A549 (cell line): ENCODE results near the gene PTPRD. TPM values are rescaled to one million over a fixed set of nuclear protein-coding genes. Genes with fewer than 3 reads are reported as not detected.

Source experiments
- ATAC-seq, 2 experiments: fragments of 200-7000 bp in 1 of 2; fragments of >200 bp in 1 of 2; cut with Nextera tagmentation in 1 of 2; cut with Tn5 transposase in 1 of 2; 3 replicates each; pipeline versions ENCODE4 v1.8.0 to v1.9.1; 2018 to 2020; ENCODE audit warnings: mild to moderate bottlenecking in 1 of 2, moderate library complexity in 1 of 2
- CTCF ChIA-PET: fragments of 300-600 bp; sonication (Branson Sonifier 250); formaldehyde crosslinking; extraction: SDS; loops from one replicate; lab custom pipeline; 2021; ENCODE audit warnings: antibody characterized with exemption, inconsistent platforms; lab: Yijun Ruan, JAX
- POLR2A ChIA-PET: fragments of 350-600 bp; formaldehyde crosslinking; extraction: SDS; loops from one replicate; lab custom pipeline; 2021; ENCODE audit warnings: antibody characterized with exemption, inconsistent platforms; lab: Yijun Ruan, JAX
- DNase-seq, 2 experiments: peaks; one replicate each; pipeline versions ENCODE4 v3.0.0 to v3.0.0-alpha.2; 2011 to 2016; ENCODE audit warnings: low read depth in 1 of 2, low spot score in 1 of 2
- FAIRE-seq: peaks from 2 replicates; lab custom pipeline; 2011; peaks lifted over from hg19 to GRCh38; lab: Jason Lieb, UNC
- H3K27ac ChIP-seq, 2 experiments: fragments of >200 bp; sonication (Bioruptor Twin); formaldehyde crosslinking; 3 replicates each; pipeline ENCODE4 v1.5.1; 2016 to 2017
- H3K4me1 ChIP-seq: fragments of >200 bp; sonication (Bioruptor Twin); formaldehyde crosslinking; 3 replicates; pipeline ENCODE4 v1.6.1; 2016
- H3K4me2 ChIP-seq: fragments of >200 bp; sonication (Bioruptor Twin); formaldehyde crosslinking; 3 replicates; pipeline ENCODE4 v1.6.1; 2016
- H3K4me3 ChIP-seq: fragments of >200 bp; sonication (Bioruptor Twin); formaldehyde crosslinking; 3 replicates; pipeline ENCODE4 v1.5.1; 2016
- H3K9me3 ChIP-seq: fragments of >200 bp; sonication (Bioruptor Twin); formaldehyde crosslinking; 3 replicates; pipeline ENCODE4 v1.6.1; 2016
- ATOH8 ChIP-seq: fragments of 250-450 bp; sonication (Bioruptor Pico); IDR thresholded peaks from 2 replicates; pipeline ENCODE4 v1.5.0; 2020; ENCODE audit warnings: low read depth, mild to moderate bottlenecking, moderate library complexity
- CBX2 ChIP-seq: fragments of 200-600 bp; sonication (generic); IDR thresholded peaks from 2 replicates; pipeline ENCODE4 v1.6.1; 2016; ENCODE audit warnings: low read depth, mild to moderate bottlenecking, borderline replicate concordance
- CHD2 ChIP-seq: fragments of 150-350 bp; IDR thresholded peaks from 2 replicates; pipeline ENCODE4 v1.6.1; 2014; ENCODE audit warnings: low read length; ENCODE audit not compliant: partially characterized antibody
- CHD4 ChIP-seq: fragments of 200-600 bp; sonication (generic); IDR thresholded peaks from 2 replicates; pipeline ENCODE4 v1.6.1; 2016; ENCODE audit warnings: antibody characterized with exemption, mild to moderate bottlenecking, borderline replicate concordance
- EHF ChIP-seq: fragments of 250-450 bp; sonication (Bioruptor Pico); IDR thresholded peaks from 2 replicates; pipeline ENCODE4 v1.5.0; 2020; ENCODE audit warnings: mild to moderate bottlenecking
- EHMT2 ChIP-seq: fragments of 200-600 bp; sonication (generic); IDR thresholded peaks from 2 replicates; pipeline ENCODE4 v1.6.1; 2016; ENCODE audit warnings: antibody characterized with exemption, low read depth, mild to moderate bottlenecking, moderate library complexity
- EP300 ChIP-seq, 2 experiments: fragments of >200 bp; sonication (Bioruptor Twin); formaldehyde crosslinking; IDR thresholded peaks; 2 replicates in 1 of 2; 3 replicates in 1 of 2; pipeline ENCODE4 v1.6.1; 2016 to 2017
- ESRRA ChIP-seq: fragments of 150-350 bp; IDR thresholded peaks from 2 replicates; pipeline ENCODE4 v1.6.1; 2014; ENCODE audit warnings: mild to moderate bottlenecking, low read length, borderline replicate concordance
- FOSB ChIP-seq: fragments of 250-450 bp; sonication (Bioruptor Pico); IDR thresholded peaks from 2 replicates; pipeline ENCODE4 v1.5.0; 2020; ENCODE audit warnings: mild to moderate bottlenecking, moderate library complexity
- HES2 ChIP-seq: fragments of >200 bp; sonication (Bioruptor Twin); formaldehyde crosslinking; IDR thresholded peaks from 2 replicates; pipeline ENCODE4 v1.6.1; 2016
- HMGXB4 ChIP-seq: fragments of 250-450 bp; sonication (Bioruptor Pico); IDR thresholded peaks from 2 replicates; pipeline ENCODE4 v1.5.0; 2021; ENCODE audit warnings: mild to moderate bottlenecking, moderate library complexity, borderline replicate concordance
- HOXB5 ChIP-seq: fragments of 250-450 bp; sonication (Bioruptor Pico); IDR thresholded peaks from 2 replicates; pipeline ENCODE4 v1.5.0; 2020; ENCODE audit warnings: mild to moderate bottlenecking, moderate library complexity
- JUN ChIP-seq, 2 experiments: fragments of >200 bp; sonication (Bioruptor Twin); formaldehyde crosslinking; IDR thresholded peaks; 2 replicates in 1 of 2; 3 replicates in 1 of 2; pipeline ENCODE4 v1.6.1; 2016 to 2017
- JUNB ChIP-seq: fragments of >200 bp; sonication (Bioruptor Twin); formaldehyde crosslinking; IDR thresholded peaks from 2 replicates; pipeline ENCODE4 v1.6.1; 2016
- KDM1A ChIP-seq: fragments of 200-600 bp; sonication (generic); IDR thresholded peaks from 2 replicates; pipeline ENCODE4 v1.6.1; 2016; ENCODE audit warnings: low read depth, mild to moderate bottlenecking
- MAFK ChIP-seq: fragments of 450-650 bp; IDR thresholded peaks from 2 replicates; pipeline ENCODE4 v1.6.1; 2014; ENCODE audit not compliant: partially characterized antibody
- MAZ ChIP-seq: fragments of 150-350 bp; IDR thresholded peaks from 2 replicates; pipeline ENCODE4 v1.6.1; 2014; ENCODE audit warnings: antibody characterized with exemption, low read depth, low read length, borderline replicate concordance
- MYC ChIP-seq: IDR thresholded peaks from 2 replicates; pipeline ENCODE4 v1.6.1; 2012; ENCODE audit warnings: mild to moderate bottlenecking, inconsistent platforms, low read length, improper control_type of control experiment, borderline replicate concordance
- NFE2L2 ChIP-seq: fragments of 150-350 bp; conservative IDR thresholded peaks from 2 replicates; pipeline ENCODE4 v1.6.1; 2014; ENCODE audit warnings: low read length
- NR3C1 ChIP-seq: fragments of >200 bp; sonication (Bioruptor Twin); formaldehyde crosslinking; IDR thresholded peaks from 3 replicates; pipeline ENCODE4 v1.6.1; 2017
- PHF8 ChIP-seq: fragments of 200-600 bp; sonication (generic); IDR thresholded peaks from 2 replicates; pipeline ENCODE4 v1.6.1; 2016; ENCODE audit warnings: low read depth, mild to moderate bottlenecking, antibody characterized with exemption, moderate library complexity, borderline replicate concordance
- POLR2A ChIP-seq: IDR thresholded peaks from 2 replicates; pipeline ENCODE4 v1.6.1; 2012; ENCODE audit warnings: mild to moderate bottlenecking, low read length
- RAD21 ChIP-seq, 2 experiments: fragments of >200 bp in 1 of 2; sonication (Bioruptor Twin) in 1 of 2; formaldehyde crosslinking in 1 of 2; IDR thresholded peaks in 1 of 2; conservative IDR thresholded peaks in 1 of 2; 2 replicates in 1 of 2; 3 replicates in 1 of 2; pipeline ENCODE4 v1.6.1; 2012 to 2018; ENCODE audit warnings: inconsistent platforms in 1 of 2
- RCOR1 ChIP-seq: fragments of 150-350 bp; IDR thresholded peaks from 2 replicates; pipeline ENCODE4 v1.6.1; 2014; ENCODE audit warnings: antibody characterized with exemption, low read length, low read depth
- RFX5 ChIP-seq: fragments of 450-650 bp; IDR thresholded peaks from 2 replicates; pipeline ENCODE4 v1.7.1; 2014; ENCODE audit warnings: antibody characterized with exemption, mild to moderate bottlenecking, moderate library complexity
- RNF2 ChIP-seq: fragments of 200-600 bp; sonication (generic); IDR thresholded peaks from 2 replicates; pipeline ENCODE4 v1.6.1; 2016; ENCODE audit warnings: low read depth, mild to moderate bottlenecking, antibody characterized with exemption, moderate library complexity, borderline replicate concordance
- SREBF2 ChIP-seq: fragments of 450-650 bp; IDR thresholded peaks from 2 replicates; pipeline ENCODE4 v1.6.1; 2014; ENCODE audit warnings: mild to moderate bottlenecking, moderate library complexity
- TFCP2L1 ChIP-seq: fragments of 250-450 bp; sonication (Bioruptor Pico); IDR thresholded peaks from 2 replicates; pipeline ENCODE4 v1.5.0; 2021; ENCODE audit warnings: mild to moderate bottlenecking
- ZFP36 ChIP-seq: fragments of 450-650 bp; IDR thresholded peaks from 2 replicates; pipeline ENCODE4 v1.6.1; 2014; ENCODE audit warnings: borderline replicate concordance; ENCODE audit not compliant: partially characterized antibody
- ZNF302 ChIP-seq: fragments of 250-450 bp; sonication (Bioruptor Pico); IDR thresholded peaks from 2 replicates; pipeline ENCODE4 v1.9.0; 2021; ENCODE audit warnings: inconsistent platforms, mild to moderate bottlenecking, moderate library complexity
- WGBS: methylation state at CpG from one replicate; pipeline ENCODE4 v1.1.6; 2017; ENCODE audit errors: missing lambda C conversion rate; 5-methylcytosine and 5-hydroxymethylcytosine counted together
- polyA plus RNA-seq, 4 experiments: library from polyadenylated mRNA; depleted of rRNA in 3 of 4; stranded (reverse); fragments of >200 nt; fragmentation: RNase III in 1 of 4; extraction: RNeasy Plus Mini Kit Qiagen cat#74134 plus additional on column Dnase treatment in 1 of 4; gene quantifications; 2 replicates in 3 of 4; 3 replicates in 1 of 4; pipeline ENCODE4 v1.2.3, GENCODE V29; 2011 to 2017

The PTPRD gene
- polyA plus RNA-seq, 2 of the 4 experiments (the other 2 are of a cell fraction) = 0.39 to 1.3 TPM

GRCh38 chr9:10594482-10594881 is 18.3 kb downstream of the PTPRD start:
- H3K27ac ChIP-seq = no peak overlapping the region
- no peak for TF ChIP-seq MAFK
- TF ChIP-seq EHF (CRISPR knock-in tag) = no peak
- TF ChIP-seq HOXB5 (CRISPR knock-in tag) = no peak
- TF ChIP-seq SREBF2 = no peak
- TF ChIP-seq RFX5 = no peak
- no peak for TF ChIP-seq EHMT2
- no peak for TF ChIP-seq NFE2L2
- no peak for TF ChIP-seq KDM1A
- TF ChIP-seq MYC = no peak
- no peak for TF ChIP-seq PHF8
- no peak for TF ChIP-seq HMGXB4 (CRISPR knock-in tag)
- no peak for TF ChIP-seq JUN (IDR thresholded peaks at IDR 0.05)
- TF ChIP-seq JUNB = no peak
- TF ChIP-seq FOSB (CRISPR knock-in tag) = no peak
- TF ChIP-seq CHD2 = no peak
- TF ChIP-seq RCOR1 = no peak
- TF ChIP-seq EP300 (IDR thresholded peaks at IDR 0.05) = no peak
- no peak for TF ChIP-seq HES2
- WGBS = 0% methylated on average over 3 of the region's 3 CpGs
- ChIA-PET POLR2A (no interaction called here), CTCF (no interaction called here)
- H3K4me3 ChIP-seq = no peak overlapping the region
- ATAC-seq (no peak), DNase-seq (no peak), FAIRE-seq (no peak)
- H3K4me1 ChIP-seq = no peaks in the 10 kb centered on the region
- no peaks in the 10 kb centered on the region for H3K9me3 ChIP-seq
- no peak overlapping the region for H3K4me2 ChIP-seq

- DNase-seq (no peak), FAIRE-seq (no peak), ATAC-seq (no peak)
- no peak overlapping the region for H3K4me2 ChIP-seq
- no peak overlapping the region for H3K27ac ChIP-seq
- POLR2A ChIA-PET = no interaction called here
- no peaks in the 10 kb centered on the region for H3K9me3 ChIP-seq
- TF ChIP-seq RCOR1 (no peak), ZFP36 (no peak), ATOH8 (no peak), EHMT2 (no peak), RAD21 (conservative IDR thresholded peaks at IDR 0.05 in 1 of 2, IDR thresholded peaks at IDR 0.05 in 1 of 2) (no peak), FOSB (CRISPR knock-in tag) (no peak), HMGXB4 (CRISPR knock-in tag) (no peak), CBX2 (no peak), ZNF302 (CRISPR knock-in tag) (no peak), MAZ (no peak), NR3C1 (no peak), RNF2 (no peak), CHD4 (no peak), PHF8 (no peak), TFCP2L1 (CRISPR knock-in tag) (no peak), POLR2A (no peak), HES2 (no peak), JUN (IDR thresholded peaks at IDR 0.05) (no peak), ESRRA (no peak)
- no peaks in the 10 kb centered on the region for H3K4me1 ChIP-seq
- WGBS = 2% methylated on average over 6 of the region's 6 CpGs
- no peak overlapping the region for H3K4me3 ChIP-seq
- CTCF ChIA-PET = no interaction called here
Measured at GRCh38 chr9:10586407-10586806, 26.4 kb downstream of the PTPRD start.
